Prostate gland (tissue), 2 donors: ENCODE measurements around the gene IMPDH2. TPM values are rescaled to one million over a fixed set of nuclear protein-coding genes. Genes with fewer than 3 reads are reported as not detected.

ENCODE experiments used
- DNase-seq: peaks from one replicate; pipeline ENCODE4 v3.0.0-alpha.2; 2019; ENCODE audit warnings: low spot score
- H3K27ac ChIP-seq, 2 donors: fragments of 200-600 bp; sonication (generic); 2 replicates each; pipeline ENCODE4 v1.5.1; 2017 to 2019
- H3K27me3 ChIP-seq: fragments of 200-600 bp; sonication (generic); replicated peaks from 2 replicates; pipeline ENCODE4 v1.5.1; 2019; ENCODE audit not compliant: insufficient read depth
- H3K36me3 ChIP-seq, 2 donors: fragments of 200-600 bp; sonication (generic); 1 replicate in 1 of 2; 2 replicates in 1 of 2; pipeline versions ENCODE4 v1.5.1 to v1.8.1; 2017 to 2019
- H3K4me1 ChIP-seq: fragments of 200-600 bp; sonication (generic); replicated peaks from 2 replicates; pipeline ENCODE4 v1.5.1; 2019
- H3K4me3 ChIP-seq, 2 donors: fragments of 200-600 bp; sonication (generic); 2 replicates each; pipeline ENCODE4 v1.5.1; 2017 to 2019
- H3K9me3 ChIP-seq: fragments of 200-600 bp; sonication (generic); 2 replicates; pipeline ENCODE4 v1.5.1; 2017
- POLR2A ChIP-seq: fragments of 450-650 bp; IDR thresholded peaks from one replicate; pipeline ENCODE4 v1.6.1; 2016; ENCODE audit warnings: antibody characterized with exemption, mild to moderate bottlenecking
- POLR2AphosphoS5 ChIP-seq: sonication (generic); formaldehyde crosslinking; IDR thresholded peaks from one replicate; pipeline ENCODE4 v1.6.1; 2017; ENCODE audit warnings: antibody characterized with exemption
- WGBS: methylation state at CpG from one replicate; pipeline ENCODE4 v1.1.5; 2018; 5-methylcytosine and 5-hydroxymethylcytosine counted together
- intact Hi-C: fragments of 100-400 bp; cut with DNase I; formaldehyde crosslinking; loops from one replicate; pipeline ENCODE4 v1.14.2; 2022
- total RNA-seq, 2 donors: library from RNA; depleted of rRNA; stranded (reverse); fragments of >200 nt; gene quantifications; one replicate each; pipeline ENCODE4 v1.1.0, GENCODE V29; 2016
- TF ChIP-seq, protein P1 (sequence below), 4 experiments: fragments of 200-600 bp in 2 of 4; fragments of 450-650 bp in 2 of 4; sonication (generic) in 2 of 4; IDR thresholded peaks; 1 replicate in 3 of 4; 2 replicates in 1 of 4; pipeline ENCODE4 v1.5.1; 2016 to 2019; ENCODE audit warnings: antibody characterized with exemption in 4 of 4, mild to moderate bottlenecking in 2 of 4, moderate library complexity in 2 of 4

The IMPDH2 gene
- total RNA-seq, 2 donors from 2014 or later = 110 to 186 TPM

DNA sequence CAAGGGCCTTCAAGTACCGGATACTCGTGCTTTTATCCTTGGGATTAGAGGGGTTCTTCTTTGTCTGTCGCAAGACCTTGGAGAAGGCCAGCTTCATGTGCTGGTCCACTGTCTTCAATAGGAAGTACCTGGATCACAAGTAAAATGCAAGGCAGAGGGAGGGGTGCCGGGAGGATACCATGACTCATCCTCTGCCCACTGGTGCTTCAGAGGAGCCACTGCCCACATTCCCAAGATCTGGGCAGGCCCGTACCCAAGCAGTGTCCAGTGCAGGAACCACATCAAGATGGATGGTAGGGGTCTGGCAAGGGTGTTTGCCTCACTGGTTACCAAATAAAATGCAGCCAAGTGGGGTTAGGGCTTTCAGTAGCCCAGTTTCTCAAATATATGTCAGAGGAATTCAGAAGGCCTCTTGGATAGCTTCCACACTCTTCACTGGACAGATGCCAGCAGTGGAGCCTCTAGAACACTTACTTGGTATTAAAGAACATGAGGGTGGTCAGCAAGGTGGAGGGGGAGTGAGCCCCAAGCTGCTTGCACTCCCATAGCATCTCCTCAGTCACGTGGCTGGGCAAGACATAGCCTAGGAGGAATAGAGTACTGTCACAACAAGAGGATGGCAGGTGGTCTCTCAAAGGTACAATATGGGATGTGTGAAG, 3.6 kb upstream of the IMPDH2 start:
- H3K4me1 ChIP-seq = peaks cover 6% of the 10 kb centered on the region
- H3K9me3 ChIP-seq = no peaks in the 10 kb centered on the region
- no peaks in the 10 kb centered on the region for H3K27me3 ChIP-seq
- H3K27ac ChIP-seq = no peak overlapping the region
- no peak overlapping the region for H3K4me3 ChIP-seq
- TF ChIP-seq POLR2A (no peak), POLR2AphosphoS5 (no peak)
- TF ChIP-seq, protein P1, sequence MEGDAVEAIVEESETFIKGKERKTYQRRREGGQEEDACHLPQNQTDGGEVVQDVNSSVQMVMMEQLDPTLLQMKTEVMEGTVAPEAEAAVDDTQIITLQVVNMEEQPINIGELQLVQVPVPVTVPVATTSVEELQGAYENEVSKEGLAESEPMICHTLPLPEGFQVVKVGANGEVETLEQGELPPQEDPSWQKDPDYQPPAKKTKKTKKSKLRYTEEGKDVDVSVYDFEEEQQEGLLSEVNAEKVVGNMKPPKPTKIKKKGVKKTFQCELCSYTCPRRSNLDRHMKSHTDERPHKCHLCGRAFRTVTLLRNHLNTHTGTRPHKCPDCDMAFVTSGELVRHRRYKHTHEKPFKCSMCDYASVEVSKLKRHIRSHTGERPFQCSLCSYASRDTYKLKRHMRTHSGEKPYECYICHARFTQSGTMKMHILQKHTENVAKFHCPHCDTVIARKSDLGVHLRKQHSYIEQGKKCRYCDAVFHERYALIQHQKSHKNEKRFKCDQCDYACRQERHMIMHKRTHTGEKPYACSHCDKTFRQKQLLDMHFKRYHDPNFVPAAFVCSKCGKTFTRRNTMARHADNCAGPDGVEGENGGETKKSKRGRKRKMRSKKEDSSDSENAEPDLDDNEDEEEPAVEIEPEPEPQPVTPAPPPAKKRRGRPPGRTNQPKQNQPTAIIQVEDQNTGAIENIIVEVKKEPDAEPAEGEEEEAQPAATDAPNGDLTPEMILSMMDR (IDR thresholded peaks at IDR 0.05) = no peak
- H3K36me3 ChIP-seq = peaks cover 0 to 17% of the 10 kb centered on the region in 2 donors
- WGBS = 87% methylated on average over 6 of the region's 6 CpGs
- no peak for DNase-seq
- intact Hi-C loops = no loop called here

DNA sequence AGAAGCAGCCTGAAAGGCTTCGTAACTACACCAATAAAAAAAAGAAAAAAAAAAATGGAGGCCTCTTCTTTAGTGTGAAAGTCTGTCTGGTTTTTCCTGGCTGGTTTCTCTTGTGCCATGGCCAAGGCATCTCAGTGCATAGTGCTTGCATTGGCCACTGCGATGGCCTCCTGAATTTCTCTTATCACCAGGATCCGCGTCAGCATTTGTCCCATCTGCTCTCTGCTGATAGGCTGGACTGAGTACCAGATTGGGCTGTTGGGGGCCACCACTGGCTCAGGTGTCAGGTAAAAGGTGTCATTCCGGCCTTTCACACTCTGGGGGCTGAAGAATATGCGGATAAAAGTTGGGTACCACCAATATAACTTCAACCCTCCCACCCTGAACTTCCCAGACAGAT, 1.1 kb upstream of the IMPDH2 start:
- Histone ChIP-seq H3K4me1 (peaks cover 6% of the 10 kb centered on the region), H3K27me3 (no peaks in the 10 kb centered on the region), H3K36me3 (peaks cover under 1 to 17% of the 10 kb centered on the region in 2 donors), H3K9me3 (no peaks in the 10 kb centered on the region), H3K4me3 (no peak overlapping the region), H3K27ac (no peak overlapping the region)
- intact Hi-C loops = no loop called here
- TF ChIP-seq, protein P1 (IDR thresholded peaks at IDR 0.05) = no peak
- TF ChIP-seq POLR2AphosphoS5 = no peak
- TF ChIP-seq POLR2A = no peak
- 92% methylated on average over 6 of the region's 6 CpGs for WGBS
- no peak for DNase-seq

DNA sequence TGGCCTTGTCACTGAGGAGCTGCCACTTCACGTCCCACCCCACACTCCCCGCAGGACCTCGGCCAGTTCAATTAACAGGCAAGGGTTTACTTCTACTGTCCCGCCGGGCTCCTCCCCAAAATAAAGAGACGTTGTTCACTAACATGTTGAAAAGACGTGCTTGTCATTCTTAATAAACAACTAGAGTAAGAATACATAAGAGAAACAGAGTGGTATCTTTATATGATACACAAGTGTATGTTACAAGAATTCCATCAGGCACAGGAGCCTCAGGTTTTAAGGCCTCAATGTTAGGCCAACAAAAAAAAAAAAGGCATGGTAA, 326 bp upstream of the IMPDH2 start:
- Histone ChIP-seq H3K4me1 (peaks cover 6% of the 10 kb centered on the region), H3K9me3 (no peaks in the 10 kb centered on the region), H3K27me3 (no peaks in the 10 kb centered on the region), H3K4me3 (peak overlapping the region; percentile 34 to 56), H3K36me3 (peaks cover 3 to 22% of the 10 kb centered on the region in 2 donors), H3K27ac (peak overlapping the region; percentile 87 to 90)
- 3% methylated on average over 7 of the region's 7 CpGs for WGBS
- intact Hi-C loops = no loop called here
- no peak for TF ChIP-seq POLR2A
- TF ChIP-seq, protein P1 (IDR thresholded peaks at IDR 0.05) = no peak
- no peak for TF ChIP-seq POLR2AphosphoS5
- no peak for DNase-seq

DNA sequence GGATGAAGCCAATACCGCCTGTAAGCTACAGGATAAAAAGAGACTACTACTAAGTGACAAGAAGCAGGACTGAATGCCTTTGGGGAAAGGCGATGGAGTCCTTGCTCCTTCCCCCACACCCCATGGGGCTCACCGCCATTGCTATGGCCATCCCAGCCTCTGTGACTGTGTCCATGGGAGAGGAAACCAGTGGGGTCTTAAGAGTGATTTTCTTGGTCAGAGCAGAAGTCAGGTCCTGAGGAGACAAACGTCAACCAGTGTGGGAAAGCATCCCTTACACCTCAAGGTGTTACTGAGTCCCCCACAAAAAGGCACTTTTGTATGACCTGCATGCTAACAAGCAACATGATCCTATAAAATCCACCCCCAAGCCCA, 913 bp downstream of the IMPDH2 start:
- peaks cover 7 to 25% of the 10 kb centered on the region in 2 donors for H3K36me3 ChIP-seq
- no peaks in the 10 kb centered on the region for H3K27me3 ChIP-seq
- 78% methylated on average over 4 of the region's 4 CpGs for WGBS
- intact Hi-C loops = no loop called here
- H3K27ac ChIP-seq = peak overlapping the region; percentile 87 to 90
- no peak for DNase-seq
- peak overlapping the region; percentile 34 to 56 for H3K4me3 ChIP-seq
- H3K4me1 ChIP-seq = peaks cover 6% of the 10 kb centered on the region
- TF ChIP-seq POLR2AphosphoS5 (no peak), POLR2A (no peak)
- TF ChIP-seq, protein P1 (IDR thresholded peaks at IDR 0.05) = no peak
- no peaks in the 10 kb centered on the region for H3K9me3 ChIP-seq

DNA sequence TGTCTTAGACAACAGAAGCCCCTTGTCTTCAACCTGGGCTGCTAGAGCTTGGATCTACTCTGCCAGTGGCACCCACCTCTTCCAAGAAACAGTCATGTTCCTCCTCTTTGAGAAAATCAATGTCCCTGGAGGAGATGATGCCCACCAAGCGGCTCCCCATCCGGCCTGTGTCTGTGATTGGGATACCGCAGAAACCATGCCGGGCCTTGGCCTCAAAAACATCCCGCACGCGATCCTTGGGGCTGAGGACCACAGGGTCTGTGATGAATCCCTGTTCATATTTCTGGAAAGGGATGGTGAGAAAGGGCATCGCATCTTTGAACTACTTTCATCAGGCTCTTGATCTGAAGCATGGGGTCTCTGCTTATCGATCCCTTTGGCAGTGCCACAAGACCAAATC, 1.6 kb downstream of the IMPDH2 start:
- Histone ChIP-seq H3K36me3 (peaks cover 7 to 19% of the 10 kb centered on the region in 2 donors), H3K4me3 (no peak overlapping the region), H3K27me3 (no peaks in the 10 kb centered on the region), H3K27ac (no peak overlapping the region), H3K4me1 (peaks cover 6% of the 10 kb centered on the region), H3K9me3 (no peaks in the 10 kb centered on the region)
- DNase-seq = no peak
- intact Hi-C loops = no loop called here
- TF ChIP-seq POLR2A (no peak), POLR2AphosphoS5 (no peak)
- TF ChIP-seq, protein P1 (IDR thresholded peaks at IDR 0.05) = no peak
- 96% methylated on average over 9 of the region's 9 CpGs for WGBS
